HG02970 (cell line): Measurements from ENCODE around the gene MTMR1.

Source experiments
- ATAC-seq: cut with Tn5 transposase; IDR thresholded peaks from one replicate; pipeline ENCODE4 v1.9.1; 2021; ENCODE audit warnings: mild to moderate bottlenecking, moderate library complexity, moderate number of reproducible peaks; ENCODE audit not compliant: unreplicated experiment, low FRiP score

MTMR1 gene

GRCh38 chrX:150774798-150775568 lies 81.8 kb downstream of the MTMR1 start:
- no peak for ATAC-seq

GRCh38 chrX:150775569-150776350 lies 82.6 kb downstream of the MTMR1 start:
- ATAC-seq = no peak

GRCh38 chrX:150777328-150777992 lies 84.3 kb downstream of the MTMR1 start:
- ATAC-seq = no peak

DNA sequence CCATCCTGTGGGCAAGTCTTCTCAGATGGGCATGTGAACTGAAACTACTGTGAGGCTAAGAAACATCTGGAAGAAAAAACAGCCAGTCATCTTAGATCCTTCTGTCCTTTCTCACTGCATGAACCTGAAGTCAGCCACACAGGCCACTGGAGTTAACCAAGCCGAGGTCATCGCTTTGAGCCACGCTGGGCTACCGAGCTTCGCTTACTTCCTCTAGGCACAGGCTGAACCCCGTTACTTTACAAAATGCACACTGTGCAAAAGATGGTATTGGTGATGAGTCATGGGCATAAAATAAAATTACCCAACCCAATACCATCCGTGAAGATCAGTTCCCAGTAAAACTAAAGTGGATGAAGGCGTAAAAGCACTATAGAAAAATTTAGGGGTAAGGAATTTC lies 86.2 kb downstream of the MTMR1 start:
- no peak for ATAC-seq

DNA sequence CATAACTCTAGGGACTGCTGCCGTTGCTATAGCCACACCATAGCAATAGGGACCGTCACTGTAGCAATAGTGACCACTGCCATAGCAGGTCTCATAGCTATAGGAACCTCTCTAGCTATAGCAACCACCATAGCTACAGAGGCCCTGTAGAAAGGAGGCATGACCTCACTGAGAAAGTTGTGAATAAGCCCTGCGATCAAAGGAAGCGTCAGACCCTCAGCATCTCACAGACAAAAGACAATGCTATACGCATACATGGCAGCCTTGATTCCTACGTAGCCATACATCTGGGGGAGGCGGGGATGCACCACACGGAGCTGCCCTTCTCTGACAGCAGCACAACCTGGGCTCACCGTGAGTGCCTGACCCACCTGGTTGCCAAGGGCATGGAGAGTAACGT lies 88.5 kb downstream of the MTMR1 start:
- no peak for ATAC-seq

- no peak for ATAC-seq
Measured at GRCh38 chrX:150790021-150790420, 96.8 kb downstream of the MTMR1 start.

DNA sequence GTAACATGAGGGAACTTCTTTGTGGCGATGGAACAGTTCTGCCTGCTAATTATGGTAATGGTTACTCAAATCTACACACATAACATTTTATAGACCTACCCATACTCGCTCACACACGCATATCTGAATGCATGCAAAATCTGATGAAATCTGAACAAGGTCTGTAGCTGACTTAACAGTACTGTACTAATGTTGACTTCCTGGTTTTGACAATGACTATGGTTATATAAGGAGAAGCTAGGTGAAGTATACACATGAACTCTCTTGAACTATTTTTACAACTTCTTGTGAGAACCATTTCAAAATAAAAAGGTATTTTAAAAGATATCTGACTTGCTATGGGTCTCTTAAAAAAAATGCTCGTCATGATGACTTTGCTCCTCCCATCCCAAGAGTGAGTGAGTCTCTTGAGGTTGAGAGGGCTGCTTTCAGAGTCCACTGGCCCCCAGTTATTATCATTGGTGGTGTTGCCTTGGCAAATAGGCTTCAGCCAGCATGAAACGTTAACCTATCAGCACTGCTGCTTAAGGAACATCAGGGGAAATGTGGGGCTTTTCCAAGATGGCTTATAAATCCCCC lies 99.8 kb downstream of the MTMR1 start:
- no peak for ATAC-seq

GRCh38 chrX:150805736-150806135 lies 112.5 kb downstream of the MTMR1 start:
- no peak for ATAC-seq

DNA sequence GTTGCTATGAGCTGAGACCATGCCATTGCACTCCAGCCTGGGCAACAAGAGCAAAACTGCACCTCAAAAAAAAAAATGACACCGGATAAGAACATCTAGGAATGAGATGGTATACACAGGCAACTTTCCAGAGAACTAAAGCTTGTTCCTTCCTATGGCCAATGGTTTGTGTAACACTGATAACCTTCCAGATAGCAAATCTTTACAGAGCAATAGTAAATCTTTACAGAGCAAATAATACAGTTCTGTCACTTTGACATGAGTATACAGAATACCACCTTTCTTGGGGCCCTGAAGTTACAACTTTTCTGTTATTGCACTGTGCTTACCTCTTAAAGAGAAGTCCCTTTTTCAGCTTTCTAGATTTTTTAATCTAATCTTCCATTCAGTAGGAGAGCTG lies 113.6 kb downstream of the MTMR1 start:
- no peak for ATAC-seq

- ATAC-seq = no peak
Measured at GRCh38 chrX:150813922-150814321, 120.7 kb downstream of the MTMR1 start.
